HEK293 (cell line): Measurements from ENCODE around the gene IL6R.

ENCODE experiments used
- CTCF ChIA-PET: fragments of 350-600 bp; formaldehyde crosslinking; extraction: SDS; loops from one replicate; lab custom pipeline; 2021; ENCODE audit warnings: antibody characterized with exemption; lab: Yijun Ruan, JAX
- POLR2A ChIA-PET: fragments of 300-600 bp; formaldehyde crosslinking; extraction: SDS; loops from one replicate; lab custom pipeline; 2020; ENCODE audit warnings: antibody characterized with exemption, inconsistent platforms; lab: Yijun Ruan, JAX
- H3K27ac ChIP-seq: fragments of 200-500 bp; sonication (Bioruptor generic); 2 replicates; pipeline ENCODE4 v1.5.1; 2014; ENCODE audit warnings: low read depth, low read length, control low read depth, inconsistent platforms; ENCODE audit errors: extremely low read depth
- H3K36me3 ChIP-seq, 2 experiments: fragments of 200-500 bp in 1 of 2; sonication (Bioruptor generic) in 1 of 2; 1 replicate in 1 of 2; 2 replicates in 1 of 2; pipeline ENCODE4 v1.5.1; 2014 to 2017; ENCODE audit warnings: inconsistent platforms in 2 of 2, low read length in 2 of 2; ENCODE audit not compliant: control insufficient read depth in 2 of 2, insufficient read depth in 1 of 2
- H3K4me1 ChIP-seq: fragments of 200-500 bp; sonication (Bioruptor generic); 2 replicates; pipeline ENCODE4 v1.5.1; 2014; ENCODE audit warnings: mild to moderate bottlenecking, low read length, inconsistent platforms; ENCODE audit not compliant: control insufficient read depth, insufficient read depth
- H3K4me3 ChIP-seq: 2 replicates; pipeline ENCODE4 v1.5.1; 2011; ENCODE audit warnings: low read depth, mild to moderate bottlenecking, control low read depth, low read length, moderate library complexity
- H3K9me3 ChIP-seq: fragments of 200-500 bp; sonication (Bioruptor generic); 2 replicates; pipeline ENCODE4 v1.5.1; 2014; ENCODE audit warnings: low read depth, low read length, inconsistent platforms; ENCODE audit not compliant: control insufficient read depth, insufficient read depth
- SP2 ChIP-seq: fragments of 450-650 bp; formaldehyde crosslinking; IDR thresholded peaks from 2 replicates; pipeline ENCODE4 v1.5.1; 2016; ENCODE audit warnings: missing biosample characterization, missing genetic modification characterization
- ZBTB1 ChIP-seq: fragments of 450-650 bp; formaldehyde crosslinking; IDR thresholded peaks from 2 replicates; pipeline ENCODE4 v1.5.1; 2016; ENCODE audit warnings: missing biosample characterization, missing genetic modification characterization
- ZBTB49 ChIP-seq: fragments of 450-650 bp; formaldehyde crosslinking; IDR thresholded peaks from 2 replicates; pipeline ENCODE4 v1.5.1; 2016; ENCODE audit warnings: missing biosample characterization, missing genetic modification characterization, low read depth
- ZNF114 ChIP-seq: fragments of 450-650 bp; formaldehyde crosslinking; IDR thresholded peaks from 2 replicates; pipeline ENCODE4 v1.5.0; 2017; ENCODE audit warnings: missing biosample characterization, missing genetic modification characterization
- ZNF146 ChIP-seq: fragments of 450-650 bp; formaldehyde crosslinking; IDR thresholded peaks from 2 replicates; pipeline ENCODE4 v1.5.1; 2016; ENCODE audit warnings: missing biosample characterization, missing genetic modification characterization
- ZNF292 ChIP-seq: fragments of 450-650 bp; formaldehyde crosslinking; IDR thresholded peaks from 2 replicates; pipeline ENCODE4 v1.5.1; 2016; ENCODE audit warnings: low read depth, missing biosample characterization, missing genetic modification characterization, borderline replicate concordance
- ZNF341 ChIP-seq: fragments of 450-650 bp; formaldehyde crosslinking; IDR thresholded peaks from 2 replicates; pipeline ENCODE4; 2016; ENCODE audit warnings: low read depth, missing biosample characterization, missing genetic modification characterization
- ZNF366 ChIP-seq: fragments of 450-650 bp; formaldehyde crosslinking; conservative IDR thresholded peaks from 2 replicates; pipeline ENCODE4 v1.5.1; 2016; ENCODE audit warnings: missing biosample characterization, missing genetic modification characterization
- ZNF433 ChIP-seq: fragments of 450-650 bp; formaldehyde crosslinking; IDR thresholded peaks from 2 replicates; pipeline ENCODE4 v1.5.1; 2016; ENCODE audit warnings: missing biosample characterization, missing genetic modification characterization, low read depth
- ZNF488 ChIP-seq: fragments of 450-650 bp; formaldehyde crosslinking; IDR thresholded peaks from 2 replicates; pipeline ENCODE4 v1.5.1; 2016; ENCODE audit warnings: missing biosample characterization, missing genetic modification characterization
- ZNF585B ChIP-seq: fragments of 450-650 bp; formaldehyde crosslinking; IDR thresholded peaks from 2 replicates; pipeline ENCODE4 v1.5.1; 2016; ENCODE audit warnings: missing biosample characterization, missing genetic modification characterization
- ZNF670 ChIP-seq: fragments of 450-650 bp; formaldehyde crosslinking; IDR thresholded peaks from 2 replicates; pipeline ENCODE4 v1.5.1; 2016; ENCODE audit warnings: missing biosample characterization, missing genetic modification characterization, low read depth
- TF ChIP-seq, protein P1 (sequence below): fragments of 450-650 bp; formaldehyde crosslinking; conservative IDR thresholded peaks from 2 replicates; pipeline ENCODE4 v1.5.1; 2016; ENCODE audit warnings: low read depth, missing biosample characterization, missing genetic modification characterization
- TF ChIP-seq, protein P2 (sequence below): fragments of 450-650 bp; formaldehyde crosslinking; IDR thresholded peaks from 2 replicates; pipeline ENCODE4 v1.5.1; 2016; ENCODE audit warnings: missing biosample characterization, missing genetic modification characterization, low read depth

The IL6R gene

DNA sequence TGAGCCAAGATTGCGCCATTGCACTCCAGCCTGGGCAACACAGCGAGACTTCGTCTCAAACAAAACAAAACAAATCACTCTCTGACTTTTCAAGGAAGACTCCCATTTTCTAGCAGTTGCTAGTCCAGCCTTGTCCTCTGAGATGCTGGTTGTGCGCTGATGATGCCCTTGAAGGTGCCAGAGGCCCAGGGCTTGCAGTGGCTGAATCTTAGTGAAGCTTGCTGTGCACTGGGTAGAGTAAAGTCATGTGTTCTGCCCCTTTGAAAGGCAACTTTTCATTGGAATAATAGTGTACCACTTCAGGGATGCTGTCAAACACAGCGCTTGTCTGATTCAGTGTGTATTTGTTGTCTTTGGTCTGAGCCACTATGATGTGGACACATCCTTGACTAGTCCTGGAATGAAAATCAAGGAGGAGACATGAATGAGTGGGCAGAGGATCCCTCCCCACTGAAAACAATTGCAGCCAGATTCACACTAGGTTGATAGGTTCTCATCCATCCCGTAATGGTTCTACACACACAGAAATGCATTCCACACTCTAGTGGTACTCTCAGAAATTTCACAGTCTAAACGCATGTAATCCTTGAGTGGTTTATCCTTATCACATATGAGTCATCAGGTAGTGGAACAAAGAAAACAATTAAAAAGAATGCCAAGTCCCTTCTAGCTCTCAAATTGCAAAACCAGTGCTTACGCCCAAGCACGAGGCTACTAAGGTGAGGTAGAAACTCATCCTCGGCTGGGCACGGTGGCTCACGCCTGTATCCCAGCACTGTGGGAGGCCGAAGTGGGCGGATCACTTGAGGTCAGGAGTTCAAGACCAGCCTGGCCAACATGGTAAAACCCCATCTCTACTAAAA is 79.0 kb downstream of the IL6R start (continued):
- TF ChIP-seq ZBTB49 (tag by site-specific recombination) = no peak

DNA sequence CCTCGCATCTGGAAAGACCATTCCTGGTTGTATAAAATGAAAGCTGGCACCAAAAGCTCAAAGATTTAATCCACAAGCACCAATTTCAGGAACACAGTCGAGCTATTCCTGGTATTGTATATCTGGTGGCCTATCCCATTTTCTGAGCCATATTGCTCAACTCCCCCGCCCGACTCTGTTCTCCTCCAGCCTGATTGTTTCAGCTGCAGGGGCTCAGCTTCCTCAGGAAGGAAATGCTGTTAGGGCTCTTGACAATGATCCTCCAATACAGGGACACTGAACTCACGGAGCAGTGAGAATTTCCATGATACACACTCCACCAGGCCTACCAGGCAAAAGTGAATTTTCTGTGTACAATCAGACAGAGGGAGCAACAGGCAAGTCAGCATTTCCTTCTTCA is 80.0 kb downstream of the IL6R start:
- no peak for TF ChIP-seq ZNF670 (tag by site-specific recombination)
- no peak for TF ChIP-seq ZNF292
- TF ChIP-seq ZNF146 (tag by site-specific recombination) = no peak
- TF ChIP-seq, protein P1, sequence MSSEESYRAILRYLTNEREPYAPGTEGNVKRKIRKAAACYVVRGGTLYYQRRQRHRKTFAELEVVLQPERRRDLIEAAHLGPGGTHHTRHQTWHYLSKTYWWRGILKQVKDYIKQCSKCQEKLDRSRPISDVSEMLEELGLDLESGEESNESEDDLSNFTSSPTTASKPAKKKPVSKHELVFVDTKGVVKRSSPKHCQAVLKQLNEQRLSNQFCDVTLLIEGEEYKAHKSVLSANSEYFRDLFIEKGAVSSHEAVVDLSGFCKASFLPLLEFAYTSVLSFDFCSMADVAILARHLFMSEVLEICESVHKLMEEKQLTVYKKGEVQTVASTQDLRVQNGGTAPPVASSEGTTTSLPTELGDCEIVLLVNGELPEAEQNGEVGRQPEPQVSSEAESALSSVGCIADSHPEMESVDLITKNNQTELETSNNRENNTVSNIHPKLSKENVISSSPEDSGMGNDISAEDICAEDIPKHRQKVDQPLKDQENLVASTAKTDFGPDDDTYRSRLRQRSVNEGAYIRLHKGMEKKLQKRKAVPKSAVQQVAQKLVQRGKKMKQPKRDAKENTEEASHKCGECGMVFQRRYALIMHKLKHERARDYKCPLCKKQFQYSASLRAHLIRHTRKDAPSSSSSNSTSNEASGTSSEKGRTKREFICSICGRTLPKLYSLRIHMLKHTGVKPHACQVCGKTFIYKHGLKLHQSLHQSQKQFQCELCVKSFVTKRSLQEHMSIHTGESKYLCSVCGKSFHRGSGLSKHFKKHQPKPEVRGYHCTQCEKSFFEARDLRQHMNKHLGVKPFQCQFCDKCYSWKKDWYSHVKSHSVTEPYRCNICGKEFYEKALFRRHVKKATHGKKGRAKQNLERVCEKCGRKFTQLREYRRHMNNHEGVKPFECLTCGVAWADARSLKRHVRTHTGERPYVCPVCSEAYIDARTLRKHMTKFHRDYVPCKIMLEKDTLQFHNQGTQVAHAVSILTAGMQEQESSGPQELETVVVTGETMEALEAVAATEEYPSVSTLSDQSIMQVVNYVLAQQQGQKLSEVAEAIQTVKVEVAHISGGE (tag by site-specific recombination) = no peak
- no peak for TF ChIP-seq ZNF114
- TF ChIP-seq ZNF341 (tag by site-specific recombination) = no peak
- TF ChIP-seq, protein P2, sequence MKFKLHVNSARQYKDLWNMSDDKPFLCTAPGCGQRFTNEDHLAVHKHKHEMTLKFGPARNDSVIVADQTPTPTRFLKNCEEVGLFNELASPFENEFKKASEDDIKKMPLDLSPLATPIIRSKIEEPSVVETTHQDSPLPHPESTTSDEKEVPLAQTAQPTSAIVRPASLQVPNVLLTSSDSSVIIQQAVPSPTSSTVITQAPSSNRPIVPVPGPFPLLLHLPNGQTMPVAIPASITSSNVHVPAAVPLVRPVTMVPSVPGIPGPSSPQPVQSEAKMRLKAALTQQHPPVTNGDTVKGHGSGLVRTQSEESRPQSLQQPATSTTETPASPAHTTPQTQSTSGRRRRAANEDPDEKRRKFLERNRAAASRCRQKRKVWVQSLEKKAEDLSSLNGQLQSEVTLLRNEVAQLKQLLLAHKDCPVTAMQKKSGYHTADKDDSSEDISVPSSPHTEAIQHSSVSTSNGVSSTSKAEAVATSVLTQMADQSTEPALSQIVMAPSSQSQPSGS = no peak
- no peak for TF ChIP-seq ZNF433 (tag by site-specific recombination)
- TF ChIP-seq ZNF488 (tag by site-specific recombination) = no peak
- no peak for TF ChIP-seq ZBTB1 (tag by site-specific recombination)
- no peak for TF ChIP-seq SP2 (tag by site-specific recombination)
- TF ChIP-seq ZNF585B (tag by site-specific recombination) = no peak
- TF ChIP-seq ZNF366 = no peak
- TF ChIP-seq, all 188 proteins: peak for 0
- Histone ChIP-seq H3K9me3 (no peaks in the 10 kb centered on the region), H3K4me1 (peaks cover 3% of the 10 kb centered on the region; the same call in 1 of the 2 replicates), H3K27ac (no peak overlapping the region), H3K36me3 (no peaks in the 10 kb centered on the region), H3K4me3 (no peak overlapping the region)
- ChIA-PET POLR2A (interaction anchor here (0.7 to 1.1 kb wide), 3 partner anchors 61 to 66 kb away, joined by 3 to 7 read pairs (median 3); no protein-coding TSS in a partner anchor), CTCF (interaction anchor here (0.9 to 11.0 kb wide), 3 partner anchors 43 to 63 kb away, joined by 3 to 205 read pairs (median 59); no protein-coding TSS in a partner anchor)
